Smooth muscle cell of the brain vasculature (primary cell): ENCODE results near the gene CANT1.
"Not testable (repeated sequence)": the region's sequence is repeated elsewhere in the genome, so short reads cannot be mapped to it uniquely, and the experiment has no call there.

Experiments used
- DNase-seq: peaks from one replicate; pipeline ENCODE4 v3.0.0-alpha.2; 2012; ENCODE audit warnings: low read depth, low spot score

CANT1 gene

DNA sequence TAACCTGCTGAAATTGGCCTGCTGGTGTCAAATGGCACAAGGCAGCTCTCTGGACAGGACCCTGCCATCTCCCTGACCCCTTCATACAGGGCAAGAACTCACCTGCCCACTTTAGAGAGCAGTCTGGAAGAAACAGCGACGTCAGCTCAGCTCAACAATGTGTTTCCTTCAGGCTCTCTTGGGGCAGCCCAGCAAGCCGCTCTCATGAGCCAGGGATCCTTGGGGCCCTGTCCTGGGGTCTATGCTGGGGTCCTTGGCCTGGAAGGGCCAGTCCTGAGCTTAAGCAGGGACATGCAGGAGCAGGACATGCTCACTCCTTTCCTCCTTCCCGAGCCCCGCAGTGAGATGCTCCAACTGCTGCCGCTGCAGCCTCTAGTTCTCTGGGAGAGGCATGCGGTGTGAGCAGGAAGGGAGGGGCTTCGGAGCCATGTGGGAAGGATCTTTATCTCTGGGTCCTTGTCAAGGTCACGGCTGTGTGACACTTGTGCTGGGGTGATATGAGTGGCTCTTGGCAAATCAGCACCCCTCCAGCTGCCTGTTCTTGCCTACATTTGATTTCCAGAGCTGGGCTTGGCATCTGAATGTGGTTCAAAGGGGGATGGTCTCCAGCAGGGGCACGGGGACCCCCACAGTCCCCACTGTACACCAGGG is 17.8 kb upstream of the CANT1 start:
- DNase-seq = no peak

DNA sequence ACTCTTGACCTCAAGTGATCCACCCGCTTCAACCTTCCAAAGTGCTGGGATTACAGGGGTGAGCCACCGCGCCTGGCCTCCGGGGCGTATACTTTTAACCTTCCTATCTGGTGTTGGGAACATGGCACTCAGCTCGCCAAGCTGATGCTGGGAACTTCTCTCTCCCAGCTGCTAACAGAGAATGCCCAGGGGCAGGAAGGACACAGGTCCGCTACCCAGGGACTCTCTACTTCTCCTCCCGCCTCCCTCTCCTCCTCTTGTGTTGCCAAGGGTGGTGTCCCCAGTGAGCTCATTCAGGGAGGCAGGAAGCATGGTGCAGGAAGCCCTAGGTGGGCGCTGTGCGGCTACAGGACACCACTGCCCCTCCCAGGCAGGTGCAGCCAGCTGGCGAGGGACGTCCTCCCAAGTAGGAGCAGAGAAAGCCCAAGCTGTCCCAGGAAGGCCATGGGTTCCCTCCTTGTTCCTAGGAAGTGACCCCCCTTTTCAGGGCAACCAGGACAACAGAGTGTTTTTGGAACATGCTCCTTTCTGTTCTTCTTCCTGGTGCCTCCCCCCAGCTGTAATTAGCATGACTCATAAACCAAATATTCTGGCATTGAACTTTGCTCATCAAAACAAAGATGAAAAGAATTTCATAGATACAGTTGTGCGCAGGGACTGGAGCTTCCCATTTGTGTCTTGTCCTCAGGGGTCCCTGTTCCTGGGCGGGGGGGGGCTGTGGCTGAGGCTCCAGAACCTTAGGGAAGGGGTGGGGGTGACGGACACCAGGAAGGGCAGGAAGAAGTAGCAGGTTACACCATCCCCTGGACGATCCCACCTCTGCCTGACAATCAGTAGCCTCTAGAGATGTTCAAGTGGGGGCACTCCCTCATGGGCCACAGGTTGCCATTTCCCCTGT is 17.1 kb upstream of the CANT1 start:
- DNase-seq = no peak

DNA sequence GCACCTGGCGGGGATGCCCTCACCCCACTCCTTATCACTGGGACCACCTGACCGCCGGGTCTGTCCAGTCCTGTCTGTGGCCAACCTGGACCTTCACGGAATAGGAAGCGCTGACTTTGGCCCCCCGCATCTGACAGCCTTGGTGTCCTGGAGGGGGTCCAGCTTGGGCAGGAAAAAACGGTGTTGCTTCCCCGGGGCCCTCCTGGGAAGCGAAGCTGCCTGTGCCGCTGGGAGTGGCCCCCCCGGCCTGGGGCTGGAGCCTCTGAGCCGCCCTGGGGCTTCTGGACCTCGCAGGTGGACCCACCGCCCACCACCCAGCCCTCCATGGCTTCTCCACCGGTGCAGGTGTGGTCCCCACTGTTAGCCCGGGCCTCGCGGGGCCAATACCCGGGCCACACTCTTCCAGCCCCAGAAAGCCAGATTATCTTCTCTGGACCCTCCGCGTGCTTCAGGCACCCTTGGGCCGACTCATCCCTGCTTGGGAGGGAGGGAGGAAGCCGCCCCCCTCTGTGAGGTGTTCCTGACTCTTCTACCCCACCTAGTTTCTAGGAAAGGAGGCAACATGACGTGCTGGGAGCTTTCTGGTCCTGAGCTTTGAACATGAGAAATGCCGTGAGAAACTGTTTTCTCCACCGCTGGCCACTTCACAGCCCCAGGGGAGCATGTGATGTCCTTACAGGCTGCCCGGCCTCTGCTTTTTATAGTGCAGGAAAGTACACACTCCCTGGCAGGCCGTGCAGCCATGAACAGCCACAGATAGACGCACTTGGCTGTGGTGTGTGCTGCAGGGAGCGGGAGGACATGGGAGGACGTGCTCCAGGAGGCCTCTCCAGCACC is 15.6 kb upstream of the CANT1 start:
- DNase-seq = no peak

DNA sequence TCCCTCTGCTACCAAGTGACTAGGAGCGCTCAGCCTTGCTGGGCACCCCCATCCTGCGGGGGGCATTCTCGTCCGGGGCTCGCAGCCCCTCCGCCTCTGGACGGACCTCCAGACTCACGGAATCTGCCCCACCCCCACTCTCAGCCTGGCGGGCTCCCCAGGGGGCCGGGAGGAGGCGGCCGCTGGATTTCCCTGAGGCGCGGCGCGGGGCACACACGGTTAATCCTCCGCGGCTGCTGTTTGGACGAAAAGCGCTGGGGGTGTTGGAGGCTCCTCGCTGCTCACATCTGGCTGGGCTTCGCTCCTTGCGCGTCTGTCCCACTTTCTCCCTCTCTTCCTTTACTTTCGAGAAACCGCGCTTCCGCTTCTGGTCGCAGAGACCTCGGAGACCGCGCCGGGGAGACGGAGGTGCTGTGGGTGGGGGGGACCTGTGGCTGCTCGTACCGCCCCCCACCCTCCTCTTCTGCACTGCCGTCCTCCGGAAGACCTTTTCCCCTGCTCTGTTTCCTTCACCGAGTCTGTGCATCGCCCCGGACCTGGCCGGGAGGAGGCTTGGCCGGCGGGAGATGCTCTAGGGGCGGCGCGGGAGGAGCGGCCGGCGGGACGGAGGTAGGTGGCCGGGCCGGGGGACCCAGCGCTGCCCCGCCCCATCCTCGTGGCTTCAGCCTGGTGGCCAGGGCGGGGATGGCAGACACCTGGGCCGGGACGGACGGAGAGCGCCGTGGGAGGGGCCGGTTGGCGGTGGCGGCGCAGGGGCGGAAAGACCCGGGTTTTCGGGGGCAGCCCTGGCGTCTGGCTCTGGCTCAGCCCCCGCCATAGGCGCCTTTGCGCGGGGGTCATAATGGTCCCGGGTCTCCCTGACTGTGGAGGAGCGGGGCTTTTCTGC is 14.6 kb upstream of the CANT1 start, which contains the start of gene C1QTNF1:
Gene C1QTNF1, plus strand, starts transcription at position 284 of the 886 bp plus-strand sequence. CDS start 19,800 bp downstream, outside the sequence.
- DNase-seq = no peak

DNA sequence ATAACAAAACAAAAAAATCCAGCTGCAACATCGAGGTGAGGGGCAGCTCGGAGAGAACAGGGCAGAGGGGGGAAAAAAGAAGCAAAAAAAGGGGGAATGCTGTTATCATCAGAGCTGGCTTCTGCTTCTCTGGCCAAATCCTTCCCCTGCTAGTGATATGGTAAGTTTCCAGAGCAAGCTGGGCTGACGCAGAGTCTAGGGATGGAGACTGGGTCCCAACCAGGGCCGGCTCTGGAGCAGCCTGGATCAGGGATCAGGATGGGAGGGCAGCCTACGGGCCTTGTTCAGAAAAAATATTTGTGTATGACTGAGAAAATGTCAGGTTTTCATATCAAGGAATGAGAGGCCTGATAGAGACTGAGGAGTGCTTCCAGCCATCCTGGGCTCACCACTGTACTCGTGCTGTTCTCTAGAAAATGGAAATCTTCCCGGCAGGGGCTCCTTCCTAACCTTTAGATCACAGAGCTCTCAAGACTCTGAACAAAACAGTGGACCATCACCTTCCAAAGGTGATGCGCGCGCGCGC is 13.7 kb upstream of the CANT1 start:
- DNase-seq = no peak

DNA sequence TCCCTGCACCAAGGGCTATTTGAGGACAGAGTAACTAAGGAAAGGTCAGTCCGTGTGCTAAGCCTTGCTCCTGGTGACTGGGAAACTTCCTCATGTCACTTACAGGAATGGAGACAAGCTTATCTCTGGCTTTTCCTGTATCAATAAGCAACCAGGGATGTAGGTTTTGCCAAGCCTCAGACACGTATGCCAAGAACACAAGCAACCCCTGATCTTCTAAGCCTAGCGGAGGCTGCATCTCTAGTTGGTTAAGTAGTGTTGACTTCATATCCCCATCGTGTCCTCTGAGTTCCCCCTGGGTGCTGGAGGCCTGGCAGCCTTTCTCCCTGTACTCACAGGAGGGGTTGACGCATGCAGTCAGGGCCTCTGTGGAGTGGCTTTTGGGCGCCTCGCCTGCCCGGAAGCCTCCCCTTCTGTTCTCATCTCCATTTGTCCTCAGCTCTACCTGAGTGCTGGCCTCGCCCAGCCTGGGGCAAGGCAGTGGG is 13.0 kb upstream of the CANT1 start:
- DNase-seq = no peak

DNA sequence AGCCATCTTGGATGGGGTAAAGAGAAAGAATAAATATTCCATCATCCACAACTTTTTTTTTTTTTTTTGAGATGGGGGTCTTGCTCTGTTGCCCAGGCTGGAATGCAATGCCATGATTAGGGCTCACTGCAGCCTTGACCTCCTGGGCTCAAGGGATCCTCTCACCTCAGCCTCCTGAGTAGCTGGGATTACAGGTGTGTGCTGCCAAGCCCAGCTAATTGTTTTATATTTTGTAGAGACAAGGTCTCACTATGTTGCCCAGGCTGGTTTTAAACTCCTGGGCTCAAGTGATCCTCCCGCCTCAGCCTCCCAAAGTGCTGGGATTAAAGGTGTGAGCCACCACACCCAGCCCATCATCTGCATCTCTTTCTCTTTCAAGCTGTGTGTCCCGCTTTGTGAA is 12.4 kb upstream of the CANT1 start:
- DNase-seq = not testable (repeated sequence)

DNA sequence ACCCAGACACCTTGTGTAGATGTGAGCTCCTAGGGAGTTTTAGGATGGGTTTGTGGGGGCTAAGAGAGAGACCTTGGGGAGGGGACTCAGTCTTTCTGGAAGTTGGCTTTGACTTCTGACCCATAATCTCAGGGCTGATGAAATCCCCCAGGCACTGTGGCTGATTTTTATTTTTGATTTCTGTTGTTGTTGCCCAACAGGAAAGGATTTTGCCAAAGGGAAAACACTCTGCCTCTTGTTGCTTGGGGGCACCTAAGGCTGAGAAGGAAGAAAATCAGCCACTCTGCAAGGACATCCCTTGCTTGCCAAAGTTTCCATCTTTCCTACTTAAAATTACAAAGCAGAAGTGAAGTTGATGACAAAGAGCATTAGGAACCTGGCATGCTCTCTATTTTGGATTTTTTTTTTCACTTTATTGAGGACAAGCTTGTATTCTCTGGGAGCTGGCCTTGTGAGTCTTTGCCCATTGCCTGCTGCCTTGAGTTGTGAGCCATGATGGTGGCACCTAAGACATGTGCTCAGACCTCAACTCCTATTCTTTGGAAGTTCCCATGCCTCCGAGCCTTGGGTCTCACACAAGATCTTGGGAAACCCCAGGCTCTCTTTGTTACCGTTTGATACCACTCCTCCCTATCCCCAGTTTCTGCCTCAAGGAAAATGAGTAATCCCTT is 11.2 kb upstream of the CANT1 start:
- no peak for DNase-seq

DNA sequence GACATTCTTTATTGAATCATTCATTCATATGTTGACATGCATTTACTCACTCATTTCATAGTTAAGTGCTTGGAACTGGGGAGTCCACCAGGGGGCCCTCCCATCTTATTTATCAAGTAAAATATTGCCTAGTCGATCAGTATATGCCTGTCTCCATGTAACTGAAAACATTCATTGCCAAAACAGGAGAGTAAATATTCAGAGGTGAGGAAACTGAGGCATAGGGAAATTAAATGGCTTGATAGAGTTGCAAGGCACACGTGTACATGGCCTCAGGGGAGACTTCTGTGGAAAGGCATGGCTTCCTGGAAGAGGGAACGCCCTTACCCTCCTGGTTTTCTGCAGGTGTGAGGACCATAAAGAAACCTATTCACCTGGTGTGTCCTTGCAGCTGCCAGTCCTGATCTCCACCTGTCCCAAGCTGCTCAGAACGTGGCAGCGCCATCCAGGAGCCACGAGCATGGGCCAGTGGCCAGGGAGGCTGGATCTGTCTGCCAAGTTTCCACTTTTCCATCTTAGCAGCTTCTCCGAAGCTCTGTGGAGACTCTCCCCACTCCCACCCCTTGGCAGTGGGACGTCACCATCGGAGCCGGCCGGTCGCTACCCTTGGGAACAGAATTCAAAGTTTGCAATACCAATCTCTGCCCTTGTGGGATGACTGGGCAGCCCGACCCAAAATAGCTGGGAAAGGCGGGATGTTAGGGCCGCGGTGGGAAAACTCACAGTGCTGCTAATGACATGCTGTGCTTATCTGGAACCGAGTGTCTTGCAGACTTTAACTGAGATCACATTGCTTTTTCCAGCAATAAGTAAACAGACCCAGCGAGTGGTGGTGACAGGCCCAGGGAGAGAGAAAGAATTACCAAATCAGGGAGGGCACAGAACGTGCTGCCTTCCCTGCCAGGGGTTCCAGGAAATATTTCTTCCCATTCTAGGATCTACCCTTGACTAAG is 10.3 kb upstream of the CANT1 start:
- peak; percentile 67 for DNase-seq

DNA sequence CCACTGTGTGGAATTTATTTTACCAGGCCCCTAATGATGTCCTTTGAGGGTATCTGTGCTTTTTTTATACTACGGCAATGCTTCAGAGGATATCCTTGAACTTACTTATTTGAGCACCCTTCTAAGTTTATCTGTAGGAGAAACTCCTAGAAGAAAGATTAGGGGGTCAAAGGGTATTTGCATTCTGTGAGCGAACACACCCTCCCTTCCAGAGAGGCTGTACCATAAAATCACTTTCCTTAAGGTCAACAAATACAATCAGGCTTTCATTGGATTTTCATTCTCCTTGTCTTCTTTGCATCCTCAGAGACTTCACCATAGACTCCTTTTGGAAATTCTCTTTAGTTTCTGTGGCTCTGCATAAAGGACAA is 9.7 kb upstream of the CANT1 start:
- DNase-seq = no peak

DNA sequence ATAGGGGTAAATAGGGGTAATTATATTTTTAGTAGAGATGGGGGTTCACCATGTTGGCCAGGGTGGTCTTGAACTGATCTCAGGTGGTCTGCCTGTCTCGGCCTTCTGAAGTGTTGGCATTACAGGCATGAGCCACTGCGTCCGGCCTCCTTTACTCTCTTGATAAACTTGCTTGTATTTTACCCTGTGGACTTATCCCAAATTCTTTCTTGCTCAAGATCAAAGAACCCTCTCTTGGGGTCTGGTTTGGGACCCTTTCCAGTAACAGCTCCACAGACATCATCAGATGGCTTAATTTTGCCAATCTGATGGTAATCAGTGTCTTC is 8.8 kb upstream of the CANT1 start:
- no peak for DNase-seq

DNA sequence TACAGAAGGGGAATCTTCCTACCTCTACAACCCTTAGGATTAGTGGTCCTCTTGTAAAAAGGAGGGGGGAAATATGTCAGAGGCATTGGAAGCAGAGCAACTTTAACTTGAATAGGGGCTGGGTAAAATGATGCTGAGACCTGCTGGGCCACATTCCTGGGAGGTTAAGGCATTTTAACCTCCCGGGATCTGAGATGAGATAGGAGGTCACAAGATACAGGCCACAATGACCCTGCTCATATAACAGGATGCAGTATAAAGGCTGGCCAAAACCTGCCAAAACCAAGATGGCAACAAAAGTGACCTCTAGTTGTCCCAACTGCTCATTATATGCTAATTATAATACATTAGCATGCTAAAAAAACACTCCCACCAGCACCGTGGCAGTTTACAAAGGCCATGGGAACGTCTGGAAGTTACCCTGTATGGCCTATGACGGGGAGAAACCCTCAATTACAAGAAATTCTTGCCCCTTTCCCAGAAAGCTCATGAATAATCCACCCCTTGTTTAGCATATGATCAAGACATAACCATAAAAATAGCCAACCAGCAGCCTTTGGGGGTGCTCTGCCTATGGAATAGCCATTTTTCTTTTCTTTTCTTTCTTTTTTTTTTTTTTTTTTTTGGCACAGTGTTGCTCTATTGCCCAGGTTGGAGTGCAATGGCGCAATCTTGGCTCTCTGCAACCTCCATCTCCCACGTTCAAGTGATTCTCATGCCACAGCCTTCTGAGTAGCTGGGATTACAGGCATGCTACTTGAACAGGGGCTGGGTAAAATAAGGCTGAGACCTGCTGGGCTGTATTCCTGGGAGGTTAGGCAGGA is 8.2 kb upstream of the CANT1 start:
- no peak for DNase-seq

DNA sequence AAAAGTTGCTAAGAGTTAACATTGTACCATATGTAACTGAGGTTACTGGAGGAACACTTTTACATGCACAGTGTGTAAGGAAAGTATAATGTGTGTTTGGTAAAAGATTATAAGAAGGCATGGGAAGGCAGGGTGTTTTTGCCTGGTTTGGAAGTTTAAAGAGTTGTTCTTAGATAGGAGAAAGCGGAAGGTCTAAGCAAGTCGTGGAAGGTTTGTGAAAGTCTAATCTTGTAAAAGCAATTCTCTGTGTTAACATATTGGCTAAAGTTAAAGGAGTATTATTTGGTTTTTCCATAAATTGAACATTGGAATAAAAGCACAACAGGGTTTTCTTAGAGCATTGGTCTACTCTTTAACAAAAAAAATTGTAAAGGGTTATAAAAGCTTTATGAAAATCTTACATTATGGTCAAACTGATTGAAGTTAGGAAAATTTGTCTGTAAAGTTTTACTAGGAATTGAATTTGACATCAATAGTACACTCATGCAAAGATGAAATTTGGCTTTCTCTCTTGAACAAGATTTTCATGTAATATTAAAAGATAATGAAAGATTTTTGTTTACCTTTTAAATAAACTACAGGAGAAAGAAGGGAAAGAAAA is 4.7 kb upstream of the CANT1 start:
- no peak for DNase-seq

DNA sequence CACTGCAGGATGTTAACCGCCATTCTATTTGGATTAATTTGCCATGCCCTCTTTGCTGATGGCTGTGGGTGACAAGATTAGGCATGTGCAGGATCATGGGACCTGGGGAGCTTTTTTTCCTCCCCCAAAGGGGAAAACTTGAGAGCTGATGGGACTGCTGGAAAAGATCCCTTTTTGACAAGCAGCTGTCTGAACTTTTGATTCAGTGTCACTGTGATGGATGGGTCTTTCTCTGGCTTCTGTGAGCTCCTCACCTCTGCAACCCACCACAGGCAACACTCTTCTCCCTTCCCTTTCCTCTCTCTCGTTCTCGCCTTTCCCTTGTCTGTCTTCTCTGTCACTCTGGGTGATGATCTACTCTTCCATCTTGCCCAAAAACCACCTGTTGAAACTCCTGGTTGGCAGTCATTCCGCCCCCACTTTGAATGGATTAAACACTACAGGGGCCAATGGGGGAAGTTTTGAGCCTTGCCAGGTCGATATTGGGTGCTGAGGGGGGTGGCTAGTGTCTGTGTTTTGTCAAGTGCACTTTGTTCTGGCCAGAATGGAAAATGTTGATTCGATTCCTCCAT is 3.1 kb upstream of the CANT1 start:
- DNase-seq = no peak

DNA sequence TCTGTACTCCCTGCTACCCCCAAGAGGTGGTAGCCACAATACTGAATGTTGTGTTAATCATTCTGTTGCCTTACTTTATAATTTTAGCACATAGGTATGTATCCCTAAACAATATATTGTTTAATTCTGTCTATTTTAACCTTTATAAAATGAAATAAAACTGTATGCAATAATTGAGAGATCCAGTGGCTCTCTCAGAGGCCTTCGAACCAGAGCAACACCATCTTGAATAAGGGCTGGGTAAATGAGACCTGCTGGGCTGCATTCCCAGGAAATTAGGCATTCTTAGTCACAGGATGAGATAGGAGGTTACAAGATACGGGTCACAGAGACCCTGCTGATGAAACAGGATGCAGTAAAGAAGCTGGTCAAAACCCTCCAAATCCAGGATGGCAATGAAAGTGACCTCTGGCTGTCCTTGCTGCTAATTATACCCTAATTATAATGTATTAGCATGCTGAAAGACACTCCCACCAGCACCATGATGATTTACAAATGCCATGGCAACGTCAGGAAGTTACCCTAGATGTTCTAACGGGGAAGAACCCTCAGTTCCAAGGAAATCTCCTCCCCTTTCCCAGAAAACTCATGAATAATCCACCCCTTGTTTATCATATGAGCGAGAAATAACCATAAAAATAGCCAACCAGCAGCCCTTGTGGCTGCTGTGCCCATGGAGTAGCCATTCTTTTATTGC is 2.0 kb upstream of the CANT1 start:
- no peak for DNase-seq

DNA sequence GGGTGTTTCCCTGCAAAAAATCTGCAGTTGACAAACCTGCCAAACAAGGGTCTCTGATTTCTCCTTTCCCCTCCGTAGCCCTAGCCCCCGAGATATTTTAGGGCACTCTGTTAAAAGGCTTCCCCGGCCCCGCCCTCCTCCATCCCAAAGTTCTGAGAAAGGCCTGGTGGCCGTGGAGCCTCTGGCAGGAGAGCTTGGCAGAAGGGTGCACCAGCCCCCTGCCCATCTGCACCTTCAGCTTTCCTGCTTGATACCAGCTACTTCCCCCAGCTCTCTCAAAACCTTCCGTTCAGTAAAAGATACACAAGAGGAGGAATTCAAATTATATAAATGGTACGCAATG is 711 bp upstream of the CANT1 start:
- DNase-seq = no peak
